ENCODE data around the gene CNOT6.
"Not testable (repeated sequence)": the region's sequence is repeated elsewhere in the genome, so short reads cannot be mapped to it uniquely, and the experiment has no call there.

CNOT6 gene

DNA sequence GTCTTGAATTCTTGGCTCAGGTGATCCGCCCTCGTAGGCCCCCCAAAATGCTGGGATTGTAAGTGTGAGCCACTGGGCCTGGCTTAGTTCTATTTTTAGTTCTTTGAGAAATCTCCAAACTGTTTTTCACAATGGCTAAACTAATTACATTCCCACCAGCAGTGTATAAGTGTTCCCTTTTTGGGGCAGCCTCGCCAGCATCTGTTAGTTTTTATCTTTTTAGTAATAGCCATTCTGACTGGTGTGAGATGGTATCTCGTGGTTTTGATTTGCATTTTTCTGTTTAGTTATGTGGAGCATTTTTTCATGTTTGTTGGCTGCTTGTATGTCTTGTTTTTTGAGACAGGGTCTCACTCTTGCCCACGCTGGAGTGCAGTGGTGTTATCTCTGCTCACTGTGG, 28.2 kb downstream of the CNOT6 start:
- DNase-seq, result no peak

DNA sequence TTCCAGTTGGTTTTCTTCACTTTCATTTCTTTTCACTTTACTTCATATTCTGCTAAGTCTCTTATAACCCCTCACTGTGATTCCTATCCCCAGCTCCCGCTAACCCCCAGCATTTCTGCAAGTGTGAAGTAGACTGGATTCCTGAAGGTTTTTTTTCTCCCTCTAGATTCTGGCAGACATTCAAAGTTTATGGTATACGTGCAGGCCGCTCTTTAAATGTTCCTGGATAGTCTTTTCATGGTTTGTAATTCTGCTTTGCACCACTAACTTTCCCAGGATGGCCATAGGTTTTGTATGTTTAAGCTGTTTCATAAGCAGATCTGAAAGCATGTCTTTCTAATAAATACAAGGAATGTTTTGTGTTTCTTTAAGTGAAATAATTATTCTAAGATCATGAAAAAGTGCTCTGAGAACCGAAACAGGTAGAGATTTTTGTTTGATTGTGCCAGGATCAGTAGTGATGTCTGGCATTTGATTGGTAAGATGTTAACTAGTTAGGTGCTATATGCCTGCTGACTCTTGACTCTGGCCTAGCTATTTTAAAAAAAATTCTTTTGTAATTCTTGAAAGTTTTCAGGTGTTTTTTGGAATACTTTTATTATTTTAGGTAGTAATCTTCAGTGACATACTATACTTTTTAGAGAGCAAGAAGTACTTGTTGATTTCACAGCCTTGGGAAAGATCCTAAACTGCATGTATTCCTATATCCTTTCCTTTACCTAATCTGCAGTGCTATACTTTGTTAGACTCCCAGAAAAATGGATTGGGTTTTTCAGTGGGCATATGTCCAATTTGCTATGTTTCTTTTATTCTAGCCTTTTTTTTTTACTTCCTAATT, 29.7 kb downstream of the CNOT6 start:
- DNase-seq, result no peak

DNA sequence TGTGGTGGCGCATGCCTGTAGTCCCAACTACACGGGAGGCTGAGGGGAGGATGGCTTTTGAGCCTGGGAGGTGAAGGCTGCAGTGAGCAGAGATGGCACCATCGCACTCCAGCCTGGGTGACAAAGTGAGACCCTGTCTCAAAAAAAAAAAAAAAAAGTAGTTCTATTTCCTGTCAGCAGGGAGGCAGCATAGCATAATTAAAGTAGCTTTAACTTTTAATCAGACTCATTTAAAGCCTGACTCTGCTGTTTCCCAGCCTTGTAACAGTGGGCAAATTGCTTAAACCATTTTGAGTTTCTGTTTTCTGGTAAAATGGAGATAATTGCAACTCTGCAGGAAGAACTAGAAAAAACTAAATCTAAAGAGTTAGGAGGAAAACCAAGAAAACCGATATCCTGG, 31.2 kb downstream of the CNOT6 start:
- no peak for DNase-seq

DNA sequence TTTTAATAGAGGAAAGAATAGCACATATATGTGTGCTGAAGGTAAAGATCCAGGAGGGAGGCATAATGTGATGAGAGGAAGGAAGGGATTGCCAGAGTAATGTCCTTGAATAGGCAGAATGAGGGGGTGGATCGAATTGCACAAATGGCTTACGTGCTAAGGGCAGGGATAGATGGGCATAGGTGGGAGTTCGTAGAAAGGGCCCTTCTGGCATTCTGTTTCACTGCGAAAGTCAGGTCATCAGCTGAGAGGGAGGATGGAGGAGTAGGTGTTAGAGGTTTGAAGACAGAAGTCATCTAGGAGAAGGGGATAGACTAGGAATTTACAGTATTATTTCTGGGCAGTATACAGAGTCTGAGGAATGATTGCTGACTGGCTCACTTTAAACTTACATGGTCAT, 32.1 kb downstream of the CNOT6 start:
- DNase-seq, result no peak

DNA sequence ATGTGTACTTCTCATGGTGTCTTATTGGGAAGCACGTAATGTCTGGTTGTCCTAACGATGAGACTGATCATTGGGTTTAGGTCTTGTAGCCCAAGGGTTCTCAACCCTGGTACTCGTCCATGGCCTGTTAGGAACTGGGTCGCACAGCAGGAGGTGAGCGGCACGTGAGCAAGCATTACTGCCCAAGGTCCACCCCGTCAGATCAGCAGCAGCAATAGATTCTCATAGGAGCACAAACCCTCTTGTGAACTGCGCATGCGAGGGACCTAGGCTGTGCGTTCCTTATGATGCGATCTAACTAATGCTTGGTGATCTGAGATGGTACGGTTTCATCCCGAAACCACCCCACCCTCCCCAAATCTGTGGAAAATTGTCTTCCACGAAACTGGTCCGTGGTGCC, 33.5 kb downstream of the CNOT6 start:
- no peak for DNase-seq

DNA sequence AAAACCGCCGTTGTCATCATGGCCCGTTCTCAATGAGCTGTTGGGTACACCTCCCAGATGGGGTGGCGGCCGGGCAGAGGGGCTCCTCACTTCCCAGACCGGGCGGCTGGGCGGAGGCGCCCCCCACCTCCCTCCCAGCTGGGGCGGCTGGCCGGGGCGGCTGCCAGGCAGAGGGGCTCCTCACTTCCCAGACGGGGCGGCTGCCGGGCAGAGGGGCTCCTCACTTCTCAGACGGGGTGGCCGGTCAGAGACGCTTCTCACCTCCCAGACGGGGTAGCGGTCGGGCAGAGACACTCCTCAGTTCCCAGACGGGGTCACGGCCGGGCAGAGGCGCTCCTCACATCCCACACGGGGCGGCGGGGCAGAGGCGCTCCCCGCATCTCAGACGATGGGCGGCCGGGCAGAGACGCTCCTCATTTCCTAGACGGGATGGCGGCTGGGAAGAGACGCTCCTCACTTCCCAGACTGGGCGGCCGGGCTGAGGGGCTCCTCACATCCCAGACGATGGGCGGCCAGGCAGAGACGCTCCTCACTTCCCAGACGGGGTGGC, 36.9 kb downstream of the CNOT6 start:
- DNase-seq, result not testable (repeated sequence)

DNA sequence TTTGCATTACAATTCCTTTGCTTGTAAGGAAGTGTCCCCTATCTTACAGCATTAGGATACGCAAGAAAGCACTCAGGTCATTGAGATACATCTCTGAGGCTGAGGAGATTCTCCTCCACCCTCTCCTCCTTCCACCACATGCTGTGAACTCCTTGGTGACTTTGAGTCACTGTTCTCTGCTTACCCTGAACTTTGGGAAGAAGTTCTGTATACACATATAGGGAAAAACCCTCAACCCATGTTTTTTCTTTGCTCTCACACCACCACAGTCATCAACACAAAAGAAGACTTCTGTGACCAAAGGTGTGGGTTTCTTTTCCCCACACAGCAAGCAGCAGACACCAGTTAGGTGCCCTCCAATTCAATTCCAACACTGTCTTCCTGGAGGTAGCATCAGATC, 38.1 kb downstream of the CNOT6 start:
- no peak for DNase-seq

DNA sequence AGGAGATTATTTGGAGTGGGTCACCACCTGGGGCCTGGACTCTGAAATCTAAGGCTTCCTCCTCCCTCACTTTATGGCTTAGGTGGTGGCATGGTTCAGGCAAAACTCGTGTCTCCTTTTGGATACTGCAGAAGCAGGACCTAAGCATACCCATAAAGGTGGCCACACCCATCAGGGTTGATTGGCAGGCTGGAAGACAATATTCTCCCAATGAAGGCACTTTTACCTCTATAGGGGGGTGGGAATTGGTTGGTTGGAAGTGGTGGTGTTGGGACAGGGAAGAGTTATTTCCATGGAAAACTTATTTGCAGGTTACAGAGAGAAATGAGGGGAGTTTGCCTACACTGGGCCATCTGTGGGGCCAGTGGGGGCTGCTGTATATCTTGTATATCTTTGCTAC, 39.7 kb downstream of the CNOT6 start:
- DNase-seq, result no peak

DNA sequence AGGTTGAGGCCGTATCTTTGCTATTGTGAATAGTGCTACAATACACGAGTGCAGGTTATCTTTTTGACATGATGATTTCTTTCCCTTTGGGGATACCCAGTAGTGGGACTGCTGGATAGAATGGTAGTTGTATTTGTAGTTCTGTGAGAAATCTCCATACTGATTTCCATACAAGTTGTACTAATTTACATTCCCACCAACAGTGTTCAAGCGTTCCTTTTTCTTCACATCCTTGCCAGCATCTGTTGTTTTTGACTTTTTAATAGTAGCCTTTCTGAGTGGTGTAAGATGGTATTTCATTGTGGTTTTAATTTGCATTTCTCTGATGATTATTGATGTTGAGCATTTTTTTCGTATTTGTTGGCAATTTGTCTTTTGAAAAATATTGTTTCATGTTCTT, 41.4 kb downstream of the CNOT6 start:
- no peak for DNase-seq

DNA sequence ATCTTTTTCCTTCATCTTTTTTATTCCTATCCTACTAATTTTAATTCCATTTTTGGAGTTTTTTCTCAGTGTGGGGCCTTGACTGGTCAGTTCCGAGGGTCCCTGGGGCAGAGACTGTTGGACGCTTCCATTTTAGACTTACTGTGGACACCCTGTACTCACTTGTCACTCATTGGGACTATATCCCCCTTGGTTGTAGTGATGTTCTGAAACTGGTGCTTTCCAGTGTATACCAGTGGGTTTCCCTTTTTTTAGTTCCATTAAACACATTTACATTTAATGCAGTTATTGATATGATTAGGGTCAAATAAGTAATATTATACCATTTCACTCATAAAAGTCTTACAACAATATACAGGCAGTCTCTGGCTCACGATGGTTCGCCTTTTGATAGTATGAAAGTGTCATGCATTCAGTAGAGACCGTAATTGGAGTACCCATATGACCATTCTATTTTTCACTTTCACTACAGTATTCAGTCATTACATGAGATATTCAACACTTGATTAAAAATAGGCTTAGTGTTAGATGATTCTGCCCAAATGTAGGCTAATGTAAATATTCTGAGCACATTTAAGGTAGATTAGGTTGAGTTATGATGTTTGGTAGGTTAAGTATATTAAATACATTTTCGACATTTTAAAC, 46.0 kb downstream of the CNOT6 start:
- no peak for DNase-seq

DNA sequence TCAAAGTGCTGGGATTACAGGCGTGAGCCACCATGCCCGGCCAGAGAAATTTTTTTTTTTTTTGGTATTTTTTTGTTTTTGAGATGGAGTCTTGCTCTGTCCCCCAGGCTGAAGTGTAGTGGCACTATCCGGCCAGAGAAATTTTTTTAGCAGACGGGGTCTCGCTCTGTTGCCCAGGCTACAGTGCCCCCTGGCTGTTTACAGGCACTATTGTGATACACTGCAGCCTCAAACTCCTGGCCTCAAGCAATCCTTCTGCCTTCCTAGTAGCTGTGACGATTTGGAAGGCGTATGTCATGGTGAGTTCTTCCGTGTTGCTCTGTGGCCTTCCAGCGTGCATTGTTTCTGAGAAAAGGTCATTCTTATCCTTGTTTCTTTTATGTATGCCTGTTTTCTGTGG, 47.5 kb downstream of the CNOT6 start:
- DNase-seq, result no peak

DNA sequence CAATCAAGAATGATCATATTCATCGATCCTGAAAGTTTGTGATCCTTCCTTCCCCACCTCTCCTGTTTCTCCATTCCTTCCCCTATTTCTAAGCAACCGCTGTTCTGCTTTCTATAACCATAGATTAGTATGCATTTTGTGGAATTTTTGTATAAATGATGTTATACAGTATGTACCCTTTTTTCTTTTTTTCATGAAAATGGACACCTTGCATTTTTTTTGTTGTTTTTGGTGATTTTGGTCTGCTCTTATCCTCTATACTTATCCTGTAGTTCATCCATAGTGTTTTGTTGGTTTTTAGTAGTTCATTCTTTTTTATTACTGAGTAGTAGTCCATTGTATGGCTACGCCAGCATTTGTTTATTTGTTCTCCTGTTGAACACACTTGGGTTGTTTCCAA, 51.1 kb downstream of the CNOT6 start:
- DNase-seq, result no peak

DNA sequence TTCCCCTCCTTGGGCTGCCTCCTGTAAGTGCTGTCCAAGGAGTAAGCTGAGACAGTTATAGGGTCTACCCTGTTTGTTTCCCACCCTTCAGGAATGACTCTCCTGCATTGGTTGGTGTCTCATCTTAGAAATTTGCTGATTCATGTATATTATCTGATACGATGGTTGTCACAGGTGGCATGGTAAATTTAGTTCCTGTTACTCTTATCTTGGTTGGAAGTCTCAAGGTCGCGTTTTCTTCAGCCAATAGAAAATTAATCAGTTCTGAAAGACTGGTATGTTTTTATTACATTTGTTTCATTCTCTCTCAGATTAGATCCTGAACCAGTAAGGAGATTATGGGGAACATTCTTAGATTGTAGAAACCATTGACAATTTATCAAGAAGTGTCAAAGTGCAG, 54.4 kb downstream of the CNOT6 start:
- DNase-seq, result no peak

DNA sequence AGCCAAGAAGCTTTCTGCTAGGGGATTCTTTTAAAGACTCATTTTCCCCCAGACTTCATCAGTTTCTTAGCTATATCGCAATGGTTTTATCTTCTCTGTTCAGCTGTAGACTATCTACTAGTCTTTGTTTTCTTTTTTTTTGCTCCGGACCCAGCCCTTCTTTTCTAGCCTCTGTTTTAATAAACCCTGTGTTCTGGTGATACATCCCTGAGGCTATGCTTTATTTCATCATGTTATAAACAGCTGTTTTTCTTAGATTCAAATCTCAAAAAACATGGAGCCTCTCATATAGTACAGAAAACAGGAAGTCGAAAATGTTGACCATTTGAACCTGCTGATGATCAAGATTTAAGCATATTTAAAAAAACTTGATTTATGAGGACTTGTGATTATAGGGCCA, 59.4 kb downstream of the CNOT6 start:
- DNase-seq, result no peak

DNA sequence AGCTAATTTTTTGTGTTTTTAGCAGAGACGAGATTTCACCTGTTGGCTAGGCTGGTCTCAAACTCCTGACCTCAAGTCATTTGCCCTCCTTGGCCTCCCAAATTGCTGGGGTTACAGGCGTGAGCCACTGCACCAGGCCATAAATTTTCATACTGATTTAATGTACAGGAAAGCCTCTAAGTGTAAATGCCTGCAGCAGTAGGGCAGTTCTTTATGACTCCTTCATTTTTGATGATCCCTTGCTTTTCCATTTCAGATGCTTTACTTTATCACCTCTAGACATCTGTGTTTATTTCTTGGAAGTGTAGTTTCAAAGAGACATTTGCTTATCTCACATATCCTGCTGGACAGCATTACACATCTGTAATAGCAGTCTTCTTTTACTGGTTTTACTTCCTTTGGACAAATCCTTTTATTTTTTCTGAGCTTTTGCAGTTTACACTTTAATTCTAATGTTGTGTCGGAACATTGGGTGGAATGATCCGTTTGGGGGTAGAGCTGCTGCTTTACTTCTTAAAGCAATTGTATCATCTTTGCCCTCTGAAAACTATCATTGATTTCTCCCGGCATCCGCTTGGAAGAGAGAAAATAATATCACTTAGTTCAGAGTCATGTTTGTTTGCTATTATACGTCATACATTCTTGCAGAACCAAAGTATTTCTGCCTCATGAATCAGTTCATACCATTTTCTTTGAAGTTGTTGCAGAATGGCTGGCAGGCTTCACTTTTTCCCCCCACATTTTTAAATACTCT, 61.2 kb downstream of the CNOT6 start:
- DNase-seq, result no peak

DNA sequence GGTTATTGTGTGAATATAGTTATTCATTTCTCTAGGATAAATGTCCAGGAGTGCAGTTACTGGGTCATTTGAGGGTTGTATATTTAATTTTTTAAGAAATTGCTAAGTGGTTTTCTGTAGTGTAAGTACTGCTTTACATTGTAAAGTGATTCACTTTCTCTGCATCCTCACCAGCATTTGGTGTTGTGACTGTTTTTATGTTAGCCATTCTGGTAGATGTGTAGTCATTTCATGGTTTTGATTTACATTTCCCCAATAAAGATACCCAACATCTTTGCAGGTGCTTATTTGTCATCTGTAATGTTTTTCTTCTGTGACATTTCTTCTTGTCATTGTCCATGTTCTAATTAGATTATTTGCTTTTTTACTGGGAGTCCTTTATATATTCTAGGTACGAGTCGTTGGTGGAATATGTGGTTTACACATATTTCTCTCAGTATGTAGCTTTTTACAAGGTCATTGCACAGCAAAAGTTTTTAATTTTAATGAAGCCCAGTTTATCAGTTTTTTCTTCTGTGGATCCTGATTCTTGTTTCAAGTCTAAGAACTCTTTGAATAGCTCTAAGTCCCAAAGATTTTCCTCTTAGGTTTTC, 63.1 kb downstream of the CNOT6 start:
- no peak for DNase-seq

DNA sequence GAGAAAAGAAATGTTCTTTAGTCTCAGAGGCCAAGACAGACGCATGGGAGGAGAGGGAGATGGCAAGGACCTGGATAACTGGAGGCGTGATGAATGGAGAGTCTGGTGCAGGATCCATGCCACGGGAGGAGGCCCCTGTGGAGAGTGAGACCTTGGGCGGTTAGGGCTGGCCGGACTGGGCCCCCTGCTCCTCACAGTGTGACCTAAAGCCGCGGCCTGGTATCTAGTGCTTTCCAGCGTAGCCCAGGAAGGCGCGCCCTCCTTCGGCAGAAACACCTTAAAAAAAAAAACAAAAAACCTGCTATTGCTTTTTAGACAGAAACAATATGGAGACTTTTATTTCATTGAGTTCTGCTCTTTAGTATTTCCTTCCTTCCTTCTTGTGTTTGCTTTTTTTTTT, 64.1 kb downstream of the CNOT6 start:
- no peak for DNase-seq

DNA sequence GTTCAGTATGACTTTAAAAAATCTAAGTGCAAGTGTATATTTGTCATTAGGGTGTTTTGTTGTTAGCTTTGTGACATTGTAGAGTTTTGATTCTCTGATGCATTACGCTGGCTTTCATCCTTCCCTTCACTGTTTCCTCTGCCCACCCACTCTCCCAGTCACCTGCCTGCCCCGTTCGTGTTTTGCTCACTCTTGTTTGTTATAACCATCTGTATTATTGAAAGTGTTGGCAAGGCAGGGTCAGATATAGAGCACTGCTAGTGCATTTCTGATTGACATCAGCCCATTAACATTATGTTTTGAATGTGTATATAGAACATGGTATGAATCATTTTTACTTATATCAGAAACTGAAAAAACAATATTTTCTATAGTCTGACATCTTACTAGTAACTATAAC, 69.8 kb downstream of the CNOT6 start:
- DNase-seq, result no peak

DNA sequence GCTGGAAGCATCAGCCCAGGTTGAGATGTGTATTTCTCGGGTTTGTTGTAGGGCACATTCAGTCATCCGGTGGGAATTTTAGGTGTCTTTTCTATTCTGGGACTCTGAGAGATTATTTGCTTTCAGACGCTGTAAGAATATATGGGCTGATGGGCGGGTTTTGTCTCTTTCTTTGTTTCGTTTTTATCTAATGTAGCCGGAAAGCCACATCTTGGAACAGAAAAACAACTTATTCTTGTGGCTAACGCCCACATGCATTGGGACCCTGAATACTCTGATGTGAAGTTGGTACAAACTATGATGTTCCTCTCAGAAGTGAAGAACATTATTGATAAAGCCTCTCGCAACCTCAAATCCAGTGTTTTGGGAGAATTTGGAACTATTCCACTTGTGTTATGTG, 74.7 kb downstream of the CNOT6 start:
- DNase-seq, result no peak

DNA sequence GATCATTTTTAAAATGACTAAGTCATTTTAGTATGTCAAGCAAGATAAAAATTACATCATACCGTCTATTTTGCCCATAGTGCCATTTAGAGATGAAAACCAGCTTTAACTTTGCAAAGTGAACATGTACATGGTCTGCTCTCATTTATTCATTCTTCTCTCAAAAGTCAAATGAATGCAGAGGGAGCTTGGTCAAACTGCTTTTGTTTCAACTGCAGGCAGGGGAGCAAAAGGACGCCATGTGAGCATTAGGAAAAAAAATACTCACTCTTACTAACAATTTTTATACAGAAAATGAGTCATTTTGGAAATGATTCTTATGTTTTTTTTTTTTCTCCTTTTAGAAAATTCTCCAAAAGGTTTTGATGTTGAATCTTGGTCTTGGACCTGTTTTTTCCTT, 81.4 kb downstream of the CNOT6 start:
- DNase-seq, result no peak

DNA sequence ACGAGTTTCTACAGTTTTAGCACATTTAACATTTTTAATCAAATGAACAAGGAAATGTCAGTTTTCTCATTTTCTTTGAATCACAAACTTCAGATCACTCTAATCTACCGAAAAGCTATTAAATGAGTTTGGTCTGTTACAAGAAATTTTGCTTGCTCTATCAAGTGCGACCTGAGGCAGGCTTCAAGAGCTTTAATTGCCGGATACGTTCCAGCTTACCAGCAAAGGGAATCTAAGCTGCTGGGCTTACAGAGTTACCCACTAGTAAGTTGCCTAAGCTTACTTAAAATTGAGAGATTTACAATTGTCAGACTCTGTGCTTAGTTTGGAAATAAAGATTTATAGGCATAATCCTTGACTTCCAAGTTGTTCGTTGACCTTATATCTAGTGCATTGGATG, 86.5 kb downstream of the CNOT6 start:
- DNase-seq, result no peak

DNA sequence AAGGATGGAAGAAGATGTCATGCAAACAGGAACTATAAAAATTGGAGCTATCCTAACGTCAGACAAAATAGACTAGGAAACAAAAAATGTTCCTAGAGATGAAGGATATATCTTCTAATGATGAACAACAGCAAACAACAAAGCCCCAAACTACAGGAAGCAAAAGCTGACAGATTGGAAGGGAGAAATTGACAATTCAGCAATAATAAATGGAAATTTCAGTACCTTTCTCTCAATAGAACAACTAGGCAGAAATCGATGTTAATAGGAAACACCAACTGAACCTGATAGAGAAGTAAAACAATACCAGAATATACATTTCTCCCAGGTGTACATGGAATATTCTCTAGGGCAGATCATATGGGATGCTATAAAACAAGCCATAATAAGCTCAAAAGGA, 89.6 kb downstream of the CNOT6 start:
- no peak for DNase-seq

DNA sequence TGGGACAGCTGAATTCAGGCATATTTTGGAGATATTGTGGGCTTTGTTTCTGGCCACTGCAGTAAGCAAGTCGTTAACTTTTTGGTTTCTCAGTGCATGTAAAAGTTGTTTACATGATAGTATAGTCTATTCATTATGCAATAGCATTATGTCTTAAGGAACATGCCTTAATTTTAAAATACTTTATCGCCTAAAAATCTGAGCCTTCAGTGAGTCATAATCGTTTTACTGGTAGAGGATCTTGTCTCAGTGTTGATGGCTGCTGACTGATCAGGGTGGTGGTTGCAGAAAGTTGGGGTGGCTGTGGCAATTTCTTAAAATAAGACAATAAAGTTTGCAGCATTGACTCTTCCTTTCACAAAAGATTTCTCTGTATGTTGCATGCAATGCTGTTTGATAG, 92.0 kb downstream of the CNOT6 start:
- DNase-seq, result no peak

Measured in midbrain (tissue), 1 donor.